KMS-11 (cell line): ENCODE data around the gene FAM131B.

Experiments used
- H2AFZ ChIP-seq: fragments of 200-600 bp; sonication (generic); 2 replicates; pipeline ENCODE4 v1.6.1; 2016; ENCODE audit warnings: antibody characterized with exemption, mixed run types, low read depth
- H3K27ac ChIP-seq: fragments of 200-600 bp; sonication (generic); 2 replicates; pipeline ENCODE4 v1.6.1; 2016; ENCODE audit warnings: mild to moderate bottlenecking, mixed run types
- H3K27me3 ChIP-seq: fragments of 200-600 bp; sonication (generic); 2 replicates; pipeline ENCODE4 v1.6.1; 2017; ENCODE audit warnings: mild to moderate bottlenecking, low read depth, mixed run types, moderate library complexity; ENCODE audit not compliant: insufficient read depth
- H3K36me3 ChIP-seq: fragments of 200-600 bp; sonication (generic); 2 replicates; pipeline ENCODE4 v1.6.1; 2017; ENCODE audit warnings: mild to moderate bottlenecking, mixed run types; ENCODE audit not compliant: insufficient read depth
- H3K4me1 ChIP-seq: fragments of 200-600 bp; sonication (generic); 2 replicates; pipeline ENCODE4 v1.6.1; 2016; ENCODE audit warnings: mild to moderate bottlenecking, low read depth, mixed run types; ENCODE audit not compliant: poor library complexity, severe bottlenecking
- H3K4me2 ChIP-seq: fragments of 200-600 bp; sonication (generic); 2 replicates; pipeline ENCODE4 v1.7.0; 2016; ENCODE audit warnings: mild to moderate bottlenecking, mixed run types
- H3K4me3 ChIP-seq: fragments of 200-600 bp; sonication (generic); IDR thresholded peaks from 2 replicates; pipeline ENCODE4 v1.6.1; 2017; ENCODE audit warnings: low read depth, low read length, mixed read lengths; ENCODE audit not compliant: insufficient read depth
- H3K79me2 ChIP-seq: fragments of 200-600 bp; sonication (generic); 2 replicates; pipeline ENCODE4 v1.6.1; 2016; ENCODE audit warnings: low read depth, mixed run types; ENCODE audit not compliant: insufficient read depth
- H3K9ac ChIP-seq: fragments of 200-600 bp; sonication (generic); 2 replicates; pipeline ENCODE4 v1.6.1; 2016; ENCODE audit warnings: mild to moderate bottlenecking, mixed run types
- H4K20me1 ChIP-seq: fragments of 200-600 bp; sonication (generic); 2 replicates; pipeline ENCODE4 v1.6.1; 2016; ENCODE audit warnings: mild to moderate bottlenecking, mixed run types; ENCODE audit not compliant: insufficient read depth
- CTCF ChIP-seq: fragments of 200-600 bp; sonication (generic); conservative IDR thresholded peaks from 2 replicates; pipeline ENCODE4 v1.6.1; 2017; ENCODE audit warnings: low read depth, mild to moderate bottlenecking, antibody characterized with exemption, low read length, moderate library complexity, mixed read lengths

The FAM131B gene

GRCh38 chr7:143373255-143373794 lies 10.8 kb upstream of the FAM131B start:
- no peaks in the 10 kb centered on the region for H3K27me3 ChIP-seq
- H4K20me1 ChIP-seq, result no peaks in the 10 kb centered on the region
- no peaks in the 10 kb centered on the region for H3K36me3 ChIP-seq
- H2AFZ ChIP-seq, result no peak overlapping the region
- no peak overlapping the region for H3K27ac ChIP-seq
- no peaks in the 10 kb centered on the region for H3K79me2 ChIP-seq
- H3K4me2 ChIP-seq, result no peak overlapping the region
- no peak for TF ChIP-seq CTCF
- no peaks in the 10 kb centered on the region for H3K4me1 ChIP-seq
- no peak overlapping the region for H3K9ac ChIP-seq
- H3K4me3 ChIP-seq, result no peak overlapping the region

GRCh38 chr7:143372070-143372469 lies 9.6 kb upstream of the FAM131B start:
- Histone ChIP-seq H3K4me1 (no peaks in the 10 kb centered on the region), H3K27ac (no peak overlapping the region), H3K4me2 (no peak overlapping the region), H3K27me3 (no peaks in the 10 kb centered on the region), H3K79me2 (no peaks in the 10 kb centered on the region), H4K20me1 (no peaks in the 10 kb centered on the region), H3K36me3 (no peaks in the 10 kb centered on the region), H2AFZ (no peak overlapping the region), H3K9ac (no peak overlapping the region), H3K4me3 (no peak overlapping the region)
- TF ChIP-seq CTCF, result no peak

DNA sequence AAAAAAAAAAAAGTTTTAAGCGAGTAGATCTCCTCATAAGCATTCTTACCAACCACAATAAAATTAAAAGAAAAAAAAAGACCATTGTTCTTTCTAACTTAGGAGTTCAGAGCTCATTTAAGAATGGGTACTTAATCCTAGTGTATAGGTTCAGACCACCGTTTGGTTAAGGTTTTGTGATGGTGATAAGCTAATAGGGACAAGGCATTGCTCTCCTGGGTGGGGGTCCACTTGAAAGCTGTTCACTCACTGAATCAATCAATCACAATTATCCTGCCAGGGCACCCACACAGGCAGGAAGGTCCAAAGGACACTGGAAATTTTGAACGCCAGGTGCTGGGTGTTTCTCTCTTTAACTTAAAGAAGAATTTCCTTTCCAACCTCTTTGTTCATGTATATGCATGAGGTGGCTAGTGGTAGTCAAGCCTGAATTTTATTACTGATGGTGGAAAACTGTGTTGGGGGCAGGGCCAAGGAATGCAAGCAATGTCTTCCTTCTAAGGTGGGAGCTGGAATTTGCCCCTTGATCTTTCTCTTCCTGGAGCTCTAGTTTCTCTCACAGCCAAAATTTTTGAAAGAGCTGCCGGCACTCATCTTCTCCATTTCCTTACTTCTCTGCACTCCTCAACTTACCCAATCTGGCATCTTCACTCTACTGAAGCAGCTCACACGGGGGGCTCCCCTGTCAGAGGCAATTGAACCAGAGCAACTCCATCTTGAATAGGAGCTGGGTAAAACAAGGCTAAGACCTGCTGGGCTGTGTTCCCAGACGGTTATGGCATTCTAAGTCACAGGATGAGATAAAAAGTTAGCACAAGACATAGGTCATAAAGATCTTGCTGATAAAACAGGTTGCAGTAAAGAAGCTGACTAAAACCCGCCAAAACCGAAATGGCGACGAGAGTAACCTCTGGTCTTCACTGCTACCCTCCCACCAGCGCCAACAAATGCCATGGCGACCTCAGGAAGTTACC lies 7.5 kb upstream of the FAM131B start:
- H3K4me2 ChIP-seq, result no peak overlapping the region
- no peaks in the 10 kb centered on the region for H3K36me3 ChIP-seq
- H3K4me3 ChIP-seq, result no peak overlapping the region
- no peaks in the 10 kb centered on the region for H3K27me3 ChIP-seq
- H3K9ac ChIP-seq, result no peak overlapping the region
- TF ChIP-seq CTCF, result no peak
- H4K20me1 ChIP-seq, result no peaks in the 10 kb centered on the region
- no peak overlapping the region for H3K27ac ChIP-seq
- no peak overlapping the region for H2AFZ ChIP-seq
- H3K79me2 ChIP-seq, result no peaks in the 10 kb centered on the region
- no peaks in the 10 kb centered on the region for H3K4me1 ChIP-seq

GRCh38 chr7:143368387-143368786 lies 5.9 kb upstream of the FAM131B start:
- H3K4me3 ChIP-seq, result no peak overlapping the region
- no peak overlapping the region for H3K9ac ChIP-seq
- no peaks in the 10 kb centered on the region for H3K36me3 ChIP-seq
- no peak for TF ChIP-seq CTCF
- no peaks in the 10 kb centered on the region for H3K79me2 ChIP-seq
- no peak overlapping the region for H2AFZ ChIP-seq
- no peaks in the 10 kb centered on the region for H4K20me1 ChIP-seq
- H3K27ac ChIP-seq, result no peak overlapping the region
- no peak overlapping the region for H3K4me2 ChIP-seq
- H3K4me1 ChIP-seq, result no peaks in the 10 kb centered on the region
- peaks cover 2% of the 10 kb centered on the region; the same call in 1 of the 2 replicates for H3K27me3 ChIP-seq
